ENCODE measurements around the gene FNBP1. TPM values are rescaled to one million over a fixed set of nuclear protein-coding genes. Genes with fewer than 3 reads are reported as not detected.

Gene FNBP1
- polyA plus RNA-seq, 3 donors: 37.6 to 60.7 (median 51.4) TPM

- Histone ChIP-seq H3K79me2 (ENCODE audit: insufficient read depth, low read length) (no peaks in the 10 kb centered on the region), H3K4me1 (ENCODE audit: control insufficient read depth in 1 of 2, insufficient read depth in 2 of 2, low read length in 2 of 2) (peaks cover 8 to 11% of the 10 kb centered on the region in 2 donors), H3K27ac (ENCODE audit: low read depth in 1 of 2, low read length in 2 of 2) (no peak overlapping the region), H3K9ac (ENCODE audit: insufficient read depth, low read length, poor library complexity, severe bottlenecking) (no peak overlapping the region), H3K9me3 (replicated peaks in 1 of 2; ENCODE audit: control insufficient read depth in 1 of 2, insufficient read depth in 1 of 2, low read length in 2 of 2) (no peaks in the 10 kb centered on the region), H3K36me3 (replicated peaks in 1 of 2; ENCODE audit: control insufficient read depth in 1 of 2, insufficient read depth in 2 of 2, low read length in 2 of 2) (peaks cover 34 to 45% of the 10 kb centered on the region in 2 donors), H3K4me2 (replicated peaks; ENCODE audit: extremely low read depth, low read length, poor library complexity, severe bottlenecking) (no peak overlapping the region), H3K4me3 (replicated peaks in 1 of 3; ENCODE audit: low read depth in 2 of 3, low read length in 3 of 3) (no peak overlapping the region), H3K27me3 (ENCODE audit: control insufficient read depth in 2 of 2, insufficient read depth in 2 of 2, low read length in 2 of 2) (no peaks in the 10 kb centered on the region), H2AFZ (ENCODE audit: insufficient read depth, low read depth, low read length, poor library complexity, severe bottlenecking) (no peak overlapping the region), H4K20me1 (ENCODE audit: insufficient read depth, low read length) (no peaks in the 10 kb centered on the region)
- 47% methylated on average over 16 of the region's 17 CpGs for WGBS (ENCODE audit: insufficient coverage)
- Mint-ChIP-seq H3K4me3 (peak overlapping the region in 1 of 2 donors; percentile 21), H3K27ac (peak overlapping the region in 3 of 7 donors; percentile 18 to 50 (median 26)), H3K36me3 (peaks cover 38 to 78% of the 10 kb centered on the region in 2 donors), H3K4me1 (peaks cover 31% of the 10 kb centered on the region), H3K27me3 (ENCODE audit: low read depth in 3 of 3) (peaks cover 0 to 6% (median 0%) of the 10 kb centered on the region in 3 donors), H3K9me3 (peaks cover 0 to 3% (median 0%) of the 10 kb centered on the region in 7 donors)
- intact Hi-C loops (cut with micrococcal nuclease): no loop called here
- TF ChIP-seq, protein P1, sequence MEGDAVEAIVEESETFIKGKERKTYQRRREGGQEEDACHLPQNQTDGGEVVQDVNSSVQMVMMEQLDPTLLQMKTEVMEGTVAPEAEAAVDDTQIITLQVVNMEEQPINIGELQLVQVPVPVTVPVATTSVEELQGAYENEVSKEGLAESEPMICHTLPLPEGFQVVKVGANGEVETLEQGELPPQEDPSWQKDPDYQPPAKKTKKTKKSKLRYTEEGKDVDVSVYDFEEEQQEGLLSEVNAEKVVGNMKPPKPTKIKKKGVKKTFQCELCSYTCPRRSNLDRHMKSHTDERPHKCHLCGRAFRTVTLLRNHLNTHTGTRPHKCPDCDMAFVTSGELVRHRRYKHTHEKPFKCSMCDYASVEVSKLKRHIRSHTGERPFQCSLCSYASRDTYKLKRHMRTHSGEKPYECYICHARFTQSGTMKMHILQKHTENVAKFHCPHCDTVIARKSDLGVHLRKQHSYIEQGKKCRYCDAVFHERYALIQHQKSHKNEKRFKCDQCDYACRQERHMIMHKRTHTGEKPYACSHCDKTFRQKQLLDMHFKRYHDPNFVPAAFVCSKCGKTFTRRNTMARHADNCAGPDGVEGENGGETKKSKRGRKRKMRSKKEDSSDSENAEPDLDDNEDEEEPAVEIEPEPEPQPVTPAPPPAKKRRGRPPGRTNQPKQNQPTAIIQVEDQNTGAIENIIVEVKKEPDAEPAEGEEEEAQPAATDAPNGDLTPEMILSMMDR (IDR thresholded peaks at IDR 0.05): no peak
- peak in 1 of 3 donors; percentile 28 for DNase-seq
Measured at GRCh38 chr9:129866394-129867135, 176.4 kb downstream of the FNBP1 start.

- H2AFZ ChIP-seq (ENCODE audit: insufficient read depth, low read depth, low read length, poor library complexity, severe bottlenecking): no peak overlapping the region
- TF ChIP-seq, protein P1 (IDR thresholded peaks at IDR 0.05): no peak
- H3K9ac ChIP-seq (ENCODE audit: insufficient read depth, low read length, poor library complexity, severe bottlenecking): no peak overlapping the region
- H3K4me2 ChIP-seq (replicated peaks; ENCODE audit: extremely low read depth, low read length, poor library complexity, severe bottlenecking): no peak overlapping the region
- no peaks in the 10 kb centered on the region for H3K9me3 ChIP-seq (replicated peaks in 1 of 2; ENCODE audit: control insufficient read depth in 1 of 2, insufficient read depth in 1 of 2, low read length in 2 of 2)
- no peak for DNase-seq
- H3K79me2 ChIP-seq (ENCODE audit: insufficient read depth, low read length): no peaks in the 10 kb centered on the region
- peak overlapping the region in 2 of 7 donors; percentile 26 to 50 for H3K27ac Mint-ChIP-seq
- peaks cover 0 to 6% (median 0%) of the 10 kb centered on the region in 3 donors for H3K27me3 Mint-ChIP-seq (ENCODE audit: low read depth in 3 of 3)
- no peak overlapping the region for H3K27ac ChIP-seq (ENCODE audit: low read depth in 1 of 2, low read length in 2 of 2)
- H3K27me3 ChIP-seq (ENCODE audit: control insufficient read depth in 2 of 2, insufficient read depth in 2 of 2, low read length in 2 of 2): no peaks in the 10 kb centered on the region
- H3K36me3 ChIP-seq (replicated peaks in 1 of 2; ENCODE audit: control insufficient read depth in 1 of 2, insufficient read depth in 2 of 2, low read length in 2 of 2): peaks cover 42 to 52% of the 10 kb centered on the region in 2 donors
- peaks cover 44 to 84% of the 10 kb centered on the region in 2 donors for H3K36me3 Mint-ChIP-seq
- H3K9me3 Mint-ChIP-seq: peaks cover 0 to 3% (median 0%) of the 10 kb centered on the region in 7 donors
- WGBS (ENCODE audit: insufficient coverage): 74% methylated on average over 6 of the region's 14 CpGs
- H3K4me1 Mint-ChIP-seq: peaks cover 31% of the 10 kb centered on the region
- H3K4me3 Mint-ChIP-seq: no peak overlapping the region
- H3K4me3 ChIP-seq (replicated peaks in 1 of 3; ENCODE audit: low read depth in 2 of 3, low read length in 3 of 3): no peak overlapping the region
- no peaks in the 10 kb centered on the region for H4K20me1 ChIP-seq (ENCODE audit: insufficient read depth, low read length)
- intact Hi-C loops (cut with micrococcal nuclease): no loop called here
- peaks cover 8 to 11% of the 10 kb centered on the region in 2 donors for H3K4me1 ChIP-seq (ENCODE audit: control insufficient read depth in 1 of 2, insufficient read depth in 2 of 2, low read length in 2 of 2)
Measured at GRCh38 chr9:129865668-129866320, 177.2 kb downstream of the FNBP1 start.
